HG03442 (cell line): ENCODE measurements around the gene SDK2.

Experiments
- ATAC-seq: cut with Tn5 transposase; IDR thresholded peaks from one replicate; pipeline ENCODE4 v1.9.1; 2021; ENCODE audit warnings: mild to moderate bottlenecking, moderate library complexity; ENCODE audit not compliant: unreplicated experiment

Gene SDK2

DNA sequence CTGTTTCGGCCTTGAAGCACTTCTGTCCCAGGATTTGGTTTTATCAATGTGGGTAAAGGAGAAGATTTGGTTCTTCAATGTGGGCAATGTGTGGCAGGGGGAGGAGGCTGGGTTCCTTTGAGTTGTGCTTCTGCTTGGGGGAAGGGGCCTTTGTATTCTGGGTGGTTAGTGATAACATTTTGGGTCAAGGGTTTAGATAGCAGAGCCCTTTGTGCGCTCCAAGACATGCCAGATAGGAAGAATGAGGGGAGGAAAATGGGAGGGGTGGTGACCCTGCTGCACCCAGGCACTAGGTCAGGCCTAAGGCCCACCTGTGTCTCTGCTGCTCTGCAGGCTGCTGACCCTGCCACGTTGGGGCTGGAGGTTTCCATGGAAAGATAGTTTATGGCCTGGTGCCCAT is 292.5 kb downstream of the SDK2 start:
- ATAC-seq, result no peak

DNA sequence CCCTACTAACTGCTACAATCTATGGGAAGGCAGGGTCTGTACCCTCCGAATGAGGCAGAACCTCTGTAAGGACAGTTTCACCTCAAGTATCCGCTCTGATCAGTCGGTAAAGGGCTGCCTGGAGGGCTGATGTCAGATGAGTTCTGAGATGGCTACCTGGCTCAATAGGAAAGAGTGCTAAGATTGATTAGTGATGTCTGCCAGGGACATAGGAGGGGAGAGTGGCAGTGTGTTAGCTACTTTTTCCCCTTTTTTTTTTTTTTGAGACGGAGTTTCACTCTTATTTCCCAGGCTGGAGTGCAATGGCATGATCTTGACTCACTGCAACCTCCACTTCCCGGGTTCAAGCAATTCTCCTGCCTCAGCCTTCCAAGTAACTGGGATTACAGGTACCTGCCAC is 293.4 kb downstream of the SDK2 start:
- ATAC-seq, result no peak

DNA sequence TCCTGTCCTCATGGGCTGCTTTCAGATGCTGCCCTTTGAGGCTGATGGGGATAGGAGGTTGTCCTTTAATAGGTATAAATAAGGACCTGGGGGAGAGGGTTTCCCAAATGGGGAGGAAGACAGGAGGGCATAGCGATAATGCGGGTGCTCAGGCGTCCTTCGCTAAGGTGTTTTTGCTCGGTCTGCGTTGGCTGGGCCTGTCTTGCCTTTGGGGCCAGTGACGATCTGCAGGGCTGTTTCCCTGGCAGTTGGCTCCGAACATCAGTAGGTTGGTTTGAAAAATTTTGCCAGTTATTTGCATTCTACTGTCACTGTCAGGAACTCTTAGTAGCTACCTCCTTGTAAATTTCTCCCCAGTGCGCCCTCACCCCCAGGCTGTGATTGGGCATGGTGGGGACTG is 294.6 kb downstream of the SDK2 start:
- ATAC-seq, result no peak

DNA sequence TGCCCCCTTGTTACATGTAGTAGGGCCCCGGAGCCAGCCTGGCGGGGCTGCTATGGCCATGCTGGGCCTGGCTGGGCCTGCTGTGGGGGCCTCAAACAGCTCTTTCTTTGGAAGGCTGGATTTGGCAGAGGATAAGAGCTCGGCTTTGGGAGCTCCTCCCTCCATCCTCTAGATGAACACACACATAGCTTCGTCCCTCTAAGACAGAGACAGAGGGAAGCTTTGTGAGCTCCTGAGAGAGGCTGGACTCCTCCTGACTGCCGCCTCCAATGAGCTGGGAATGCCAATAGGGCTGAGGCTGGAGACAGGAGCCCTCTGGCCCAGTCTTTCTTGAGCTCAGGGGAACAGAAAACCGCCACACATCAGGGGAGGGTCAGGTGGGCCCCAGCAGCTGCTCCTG is 295.1 kb downstream of the SDK2 start:
- ATAC-seq, result no peak

DNA sequence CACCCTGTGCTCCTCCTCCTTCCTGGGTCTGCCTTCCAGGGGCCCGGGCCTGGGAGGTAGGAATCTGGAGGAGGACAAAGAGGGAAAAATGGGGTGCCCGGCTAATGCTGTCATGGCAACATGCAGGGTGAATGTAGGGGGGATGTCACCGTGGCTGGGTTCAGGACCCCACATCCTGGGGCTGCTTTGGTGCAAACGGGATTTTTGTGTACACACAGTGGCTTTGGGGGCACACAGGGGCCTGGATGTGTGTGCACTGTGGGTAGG is 295.5 kb downstream of the SDK2 start:
- ATAC-seq, result no peak

DNA sequence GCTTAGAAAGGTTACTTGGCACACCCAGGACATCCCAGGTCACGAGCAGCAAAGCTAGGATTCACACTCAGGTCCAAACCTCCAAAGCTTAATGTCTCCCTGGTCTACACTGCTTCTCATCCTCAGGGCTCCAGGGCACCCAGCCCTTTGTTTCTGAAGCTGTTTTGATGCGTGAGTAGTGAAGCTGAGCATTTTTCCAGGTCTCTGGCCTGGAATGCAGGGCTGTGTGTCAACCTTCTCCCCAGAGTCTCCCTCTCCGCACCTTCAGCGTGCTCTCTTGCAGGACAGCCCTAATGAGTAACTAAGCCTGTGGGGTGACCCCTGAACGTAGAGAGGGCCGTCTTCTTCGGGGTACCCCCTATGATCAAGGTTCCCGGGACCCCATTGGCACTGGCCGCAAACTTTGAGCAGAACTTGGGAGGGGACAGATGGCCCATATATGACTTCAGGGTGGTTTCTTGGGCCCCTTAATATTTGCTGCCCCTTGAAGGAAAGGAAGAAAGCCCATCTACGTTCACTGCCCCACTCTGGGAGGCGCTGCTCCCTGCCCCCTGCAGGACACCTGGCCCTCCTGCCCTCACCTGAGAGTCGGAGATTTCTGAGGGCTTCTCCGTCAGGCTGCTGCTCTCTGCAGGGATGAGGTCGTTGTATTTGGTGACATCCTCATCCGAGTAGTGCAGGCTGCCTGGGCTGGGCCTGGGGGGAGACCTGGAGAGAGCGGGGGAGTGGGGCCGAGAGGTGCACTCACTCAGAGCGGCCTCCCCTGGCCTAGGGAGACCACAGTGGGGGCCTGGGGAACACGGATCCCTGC is 296.0 kb downstream of the SDK2 start:
- ATAC-seq, result no peak

DNA sequence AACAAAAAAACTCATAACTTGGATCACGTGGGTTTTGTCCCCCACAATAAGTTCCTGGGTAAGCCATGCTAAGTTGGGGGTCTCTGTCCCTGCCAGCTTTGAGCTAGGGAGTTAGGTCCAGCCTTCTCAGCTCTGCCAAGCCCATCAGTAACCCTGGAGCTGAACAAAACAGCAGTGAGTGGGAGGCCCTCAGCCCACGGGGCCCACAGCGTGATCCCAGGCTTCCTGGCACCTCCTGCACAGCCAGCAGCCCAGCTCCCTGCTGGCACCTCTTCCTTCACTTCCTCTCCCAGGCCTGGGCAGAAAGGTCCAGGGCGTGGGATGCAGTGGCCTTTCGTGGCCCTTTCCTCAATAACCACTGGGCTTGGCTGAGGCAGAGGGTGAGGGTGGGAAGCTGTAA is 296.9 kb downstream of the SDK2 start:
- ATAC-seq, result no peak

DNA sequence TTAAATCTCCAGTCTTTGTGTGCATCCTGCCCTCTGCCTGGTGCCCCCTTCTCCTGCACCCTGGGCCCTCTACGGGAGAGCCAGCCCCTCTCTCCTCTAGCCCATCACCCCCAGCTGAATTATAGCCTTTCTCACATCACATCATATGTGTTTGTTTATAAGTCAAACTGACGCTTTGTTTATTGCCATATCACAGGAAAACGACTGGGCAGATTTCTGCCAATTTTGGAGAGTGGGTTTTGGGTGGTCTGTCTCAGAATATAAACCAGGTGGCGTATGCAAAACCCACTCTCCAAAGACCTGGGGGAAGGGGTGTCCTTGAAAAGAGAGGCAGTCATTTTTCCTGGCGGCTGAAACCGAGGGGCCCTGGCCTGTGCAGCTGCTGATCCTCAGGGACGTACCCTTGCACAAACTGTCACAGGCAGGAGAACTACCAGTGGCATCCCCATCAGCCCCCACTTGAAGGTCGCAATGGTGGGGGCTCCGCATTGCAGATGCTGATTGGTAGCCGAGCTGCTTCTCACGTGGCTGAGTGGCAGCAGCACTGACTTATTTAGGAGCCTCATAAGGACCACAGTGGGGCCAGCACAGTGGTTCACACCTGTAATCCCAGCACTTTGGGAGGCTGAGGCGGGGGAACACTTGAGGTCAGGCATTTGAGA is 297.6 kb downstream of the SDK2 start:
- ATAC-seq, result no peak

DNA sequence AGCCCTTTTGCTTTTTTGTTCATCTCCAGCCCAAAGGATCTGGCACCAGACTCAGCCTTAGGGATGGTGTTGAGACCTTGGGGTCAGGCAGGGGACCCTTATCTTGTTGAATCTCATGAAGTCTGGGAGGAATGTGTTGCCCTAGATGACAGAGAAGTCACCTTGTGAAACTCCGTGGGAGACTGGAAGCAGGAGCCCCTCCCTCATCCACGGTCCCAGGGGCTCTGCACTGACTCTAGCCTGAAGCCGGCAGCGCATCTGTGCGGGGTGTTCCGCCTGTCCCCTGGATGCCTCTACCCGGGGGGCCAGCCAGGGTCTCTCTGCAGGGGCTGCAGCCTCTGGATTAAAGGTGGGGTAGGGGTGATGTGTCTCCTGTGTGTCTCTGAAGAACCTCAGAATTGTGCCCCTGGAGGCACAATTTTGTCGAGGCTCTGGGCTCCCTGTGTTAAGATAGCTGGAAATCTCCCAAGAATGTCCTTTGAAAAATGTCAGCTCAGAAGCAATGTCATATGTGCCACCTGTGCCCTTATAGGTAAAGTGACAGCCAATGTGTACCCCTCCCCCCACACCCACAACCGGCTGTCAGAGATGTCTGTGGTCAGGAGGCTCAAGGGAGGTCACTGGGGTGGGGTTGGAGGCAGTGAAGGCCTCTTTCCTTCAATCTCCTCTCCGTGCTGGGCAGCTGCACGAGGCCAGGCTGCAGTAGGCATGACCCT is 300.3 kb downstream of the SDK2 start:
- ATAC-seq, result no peak

DNA sequence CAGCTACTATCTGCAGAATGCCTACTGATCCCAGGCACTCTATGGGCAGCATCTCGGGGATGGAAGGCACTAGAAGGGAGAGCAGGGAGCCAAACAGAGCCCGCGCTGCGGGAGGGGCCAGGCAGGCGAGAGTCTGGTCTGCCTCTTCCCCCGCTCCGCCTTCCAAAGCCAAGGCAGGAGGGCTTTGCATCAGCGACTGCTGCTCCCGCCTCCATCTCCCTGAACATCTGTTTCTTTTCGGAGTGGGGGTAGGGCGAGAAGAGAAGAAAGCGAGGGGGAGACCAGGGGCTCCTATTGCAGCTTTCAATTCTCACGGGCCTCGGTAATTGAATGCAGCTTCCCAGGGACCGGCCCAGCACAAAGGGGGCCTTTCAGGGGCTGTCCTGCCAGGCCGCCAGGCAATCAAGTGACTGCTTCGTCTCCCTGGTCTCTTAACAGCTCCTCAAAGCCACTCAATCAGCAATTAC is 301.0 kb downstream of the SDK2 start:
- no peak for ATAC-seq

DNA sequence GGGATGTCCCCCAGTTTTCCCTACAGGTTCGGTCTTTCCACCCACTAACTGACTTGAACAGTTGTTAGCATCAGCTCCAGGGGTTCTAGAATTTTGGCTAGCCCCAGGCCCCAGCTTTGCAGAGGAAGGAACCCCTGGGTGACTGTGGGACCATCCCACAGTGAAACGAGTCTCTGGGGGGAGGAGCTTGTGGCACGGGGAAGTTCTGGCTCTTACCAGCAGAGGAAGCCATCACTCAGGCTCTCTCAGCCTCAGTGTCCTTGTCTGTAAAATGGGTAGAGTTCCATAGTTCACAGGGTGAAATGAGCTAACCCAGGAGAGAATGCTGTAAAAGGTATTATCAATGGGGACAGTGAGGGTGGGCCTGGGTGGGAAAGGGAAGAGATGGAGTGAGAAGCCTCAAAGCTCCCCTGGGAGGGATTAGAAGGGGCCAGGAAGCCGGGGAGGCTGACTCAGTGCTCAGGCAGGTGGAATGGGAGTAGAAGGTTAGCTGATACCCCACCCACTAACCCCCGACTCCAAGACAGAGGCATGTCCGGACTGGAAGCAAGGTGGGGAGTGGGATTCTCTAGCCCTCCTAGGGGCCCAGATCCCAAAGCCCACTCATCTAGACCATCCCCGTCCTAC is 301.6 kb downstream of the SDK2 start:
- no peak for ATAC-seq

DNA sequence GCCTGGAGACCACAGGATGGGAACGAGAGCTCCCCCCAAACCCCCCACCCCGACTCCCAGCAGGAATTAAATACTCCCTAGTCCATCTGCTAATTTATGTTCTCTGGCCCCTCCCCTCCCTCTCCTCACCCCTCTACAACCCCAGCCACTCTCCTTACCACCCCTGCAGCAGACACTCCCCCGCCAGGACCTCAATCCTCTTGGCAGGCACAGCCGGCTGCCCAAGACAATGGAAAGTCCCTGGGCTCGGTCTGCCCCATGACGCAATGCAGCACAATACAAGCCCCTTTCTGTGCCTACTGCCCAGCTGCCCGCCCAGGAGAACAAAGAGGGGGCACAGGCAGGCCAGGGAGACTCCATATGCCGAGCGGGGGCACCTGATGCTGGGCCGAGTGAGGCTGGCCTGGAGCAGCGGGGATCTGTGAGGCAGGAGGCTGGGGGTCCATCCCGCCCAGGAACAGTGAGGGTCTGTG is 302.2 kb downstream of the SDK2 start:
- no peak for ATAC-seq

DNA sequence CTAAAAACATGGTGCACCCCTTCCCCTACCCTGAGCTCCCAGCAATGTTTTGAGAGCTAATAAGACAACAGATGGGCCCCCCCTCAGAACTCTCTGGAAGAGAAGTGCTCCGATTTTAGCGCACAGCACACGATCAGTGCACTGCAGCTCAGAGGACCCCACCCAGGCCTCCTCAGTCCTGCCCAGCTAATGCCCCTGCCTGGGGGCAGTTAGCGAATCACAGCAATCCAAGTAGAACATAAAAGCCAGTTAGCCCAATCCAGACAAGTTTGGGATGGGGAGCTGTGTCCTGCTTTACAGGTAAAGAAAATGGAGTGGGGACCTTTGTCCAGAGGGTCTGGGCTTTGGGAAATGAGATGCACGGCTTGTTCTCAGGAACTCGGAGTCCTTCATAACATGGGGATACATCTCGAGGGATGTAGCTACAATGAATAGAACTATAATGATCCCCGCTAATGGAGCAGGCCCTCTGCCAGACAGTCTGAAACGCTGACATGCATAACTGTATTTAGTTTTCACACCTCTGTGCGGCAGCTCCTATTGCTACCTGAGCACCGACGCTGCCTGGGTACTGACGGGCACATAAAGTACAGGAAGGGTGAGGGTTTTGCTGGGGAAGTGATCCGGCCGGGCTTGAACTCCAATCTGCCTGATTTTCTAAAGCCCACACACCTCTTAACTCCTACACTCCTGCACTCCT is 302.7 kb downstream of the SDK2 start:
- no peak for ATAC-seq

DNA sequence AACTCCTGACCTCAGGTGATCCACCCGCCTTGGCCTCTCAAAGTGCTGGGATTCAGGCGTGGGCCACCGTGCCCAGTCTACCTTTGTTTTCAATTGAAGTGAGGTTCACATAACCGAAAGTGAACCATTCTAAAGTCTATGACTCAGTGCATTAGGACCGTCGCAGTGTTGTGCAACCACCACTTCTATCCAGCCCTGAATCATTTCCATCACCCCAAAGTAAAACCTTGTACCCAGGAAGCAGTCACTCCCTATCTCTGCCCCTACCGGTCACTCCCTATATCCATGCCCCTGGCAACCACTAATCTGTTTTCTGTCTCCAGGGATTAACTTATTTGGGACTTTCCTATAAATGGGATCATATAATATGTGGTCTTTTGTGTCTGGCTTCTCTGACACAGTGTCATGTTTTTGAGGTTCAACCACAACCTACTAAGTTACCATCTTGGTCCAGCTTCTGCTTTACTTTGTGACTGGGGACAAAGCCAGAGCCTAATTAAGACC is 304.1 kb downstream of the SDK2 start:
- ATAC-seq, result no peak

DNA sequence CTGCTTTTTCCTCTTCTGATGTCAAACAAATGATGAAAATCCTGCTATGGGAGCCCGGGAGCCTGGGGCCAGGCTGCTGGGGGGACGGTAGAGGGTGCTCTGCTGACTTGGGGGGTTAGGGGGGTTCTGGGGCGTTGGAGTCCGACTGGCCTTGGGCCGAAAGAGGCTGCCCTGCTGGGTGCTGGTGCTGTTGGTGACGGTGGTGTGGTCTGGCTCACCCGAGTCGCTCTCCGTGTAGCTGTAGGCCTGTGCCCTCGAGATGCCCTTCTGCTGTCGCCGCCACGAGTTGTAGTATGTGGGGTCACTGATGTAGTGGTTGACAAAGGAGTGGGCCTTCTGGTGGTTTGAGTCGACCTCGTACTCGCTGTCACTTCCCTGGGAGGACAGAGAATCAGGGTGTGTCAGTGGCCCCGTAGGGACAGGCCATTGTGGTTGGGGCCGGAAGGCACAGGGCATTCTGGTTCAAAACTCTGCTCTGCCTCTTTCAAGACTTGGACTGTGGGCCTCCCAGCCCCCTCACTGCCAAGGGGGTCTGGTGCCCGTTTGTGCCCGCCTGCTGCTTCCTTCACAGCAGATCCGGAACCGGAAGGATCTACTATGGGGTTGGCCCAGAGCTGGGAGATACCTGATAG is 305.6 kb downstream of the SDK2 start:
- ATAC-seq, result no peak

DNA sequence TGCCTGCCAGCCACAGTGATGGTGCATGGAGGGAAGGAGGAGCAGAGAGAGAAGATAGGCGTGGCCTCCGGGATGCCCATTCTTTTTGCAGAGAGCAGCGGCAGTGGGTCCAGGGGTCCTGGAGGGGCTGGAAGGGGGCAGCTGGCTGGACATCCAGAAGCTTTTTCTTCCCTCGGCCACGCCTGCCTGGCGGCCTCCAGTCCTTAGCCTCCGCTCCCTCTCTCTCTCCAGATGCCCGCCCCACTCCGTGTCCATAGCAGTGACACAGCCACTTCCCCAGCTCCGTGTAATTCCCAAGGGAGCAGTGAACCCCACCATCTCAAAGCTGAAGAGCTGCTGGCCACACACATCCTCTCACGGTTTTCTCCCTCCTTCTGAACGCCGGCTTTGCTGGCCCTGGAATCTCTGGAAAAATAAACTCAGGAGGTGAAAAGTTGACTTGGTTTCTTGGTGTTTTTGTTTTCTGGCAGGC is 306.2 kb downstream of the SDK2 start:
- ATAC-seq, result no peak

DNA sequence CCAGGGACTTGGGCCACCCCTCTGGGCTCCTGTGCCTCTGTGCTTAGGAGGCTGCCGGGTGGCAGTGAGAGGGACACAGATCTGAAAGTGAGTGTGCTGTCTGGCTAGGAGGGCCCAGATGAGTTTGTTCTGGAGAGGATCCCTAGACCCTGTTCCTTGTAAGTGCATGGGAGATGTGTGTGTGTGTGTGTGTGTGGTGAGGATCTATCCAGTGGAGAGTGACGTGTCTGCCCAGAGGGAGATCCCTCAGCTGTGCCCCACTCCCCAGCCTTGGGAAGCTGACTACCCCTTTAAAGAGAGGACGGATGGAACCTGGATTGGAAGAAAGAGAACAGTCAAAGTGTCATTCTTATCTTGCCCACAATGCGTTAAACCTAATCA is 306.9 kb downstream of the SDK2 start:
- no peak for ATAC-seq

DNA sequence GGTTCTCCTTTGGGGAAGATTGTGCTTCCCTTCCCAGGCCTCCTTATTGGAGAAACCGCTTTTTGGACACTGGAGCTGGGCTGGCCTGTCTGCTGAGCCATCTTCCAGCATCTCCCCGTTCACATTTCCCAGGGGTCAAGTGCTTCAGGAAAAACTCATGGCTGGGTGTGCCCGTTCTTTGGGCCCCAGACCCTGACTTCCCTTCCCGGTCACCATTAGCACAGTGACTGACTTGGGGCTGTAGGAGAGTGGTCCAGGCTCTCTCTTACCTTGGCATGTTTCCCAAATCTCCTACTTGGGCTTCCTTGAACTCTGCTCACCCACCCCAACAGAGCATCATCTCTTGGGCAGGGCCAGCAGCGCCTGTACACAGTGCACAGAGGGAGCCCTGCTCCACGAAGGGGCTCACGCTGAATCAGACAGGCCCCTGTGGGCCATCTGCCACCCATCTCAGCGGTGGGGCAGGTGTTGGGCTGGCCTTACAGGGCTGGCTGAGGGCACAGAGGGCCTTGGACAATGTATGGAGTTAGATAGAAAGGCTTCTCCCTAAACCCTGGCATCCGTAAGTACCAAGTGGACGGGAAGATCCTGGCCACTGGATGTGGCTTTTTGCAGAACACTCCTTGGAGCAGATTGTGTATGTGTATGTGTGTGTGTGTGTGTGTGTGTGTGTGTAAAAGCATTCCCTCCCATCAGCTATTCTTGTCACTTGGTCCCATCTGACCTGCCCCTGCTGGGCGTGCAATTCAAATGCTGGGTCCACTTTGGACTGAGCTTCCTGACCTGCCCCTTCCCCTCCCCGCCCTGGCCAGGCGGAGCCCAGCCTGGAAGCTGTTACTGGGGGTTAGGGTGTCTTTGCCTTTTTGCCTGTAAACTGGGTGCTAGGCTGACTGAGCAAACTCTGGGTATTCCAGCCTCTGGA is 307.6 kb downstream of the SDK2 start:
- no peak for ATAC-seq
